Psoas muscle (tissue), 8 donors: ENCODE results near the gene MTHFD2L. TPM values are rescaled to one million over a fixed set of nuclear protein-coding genes. Genes with fewer than 3 reads are reported as not detected.
A peak's percentile ranks its signal among the peaks of the same experiment; 100 is the strongest.

Source experiments
- ATAC-seq, 4 donors: fragments of 200-7000 bp; cut with Tn5 transposase; one replicate each; pipeline ENCODE4 v1.9.1; 2020; ENCODE audit warnings: moderate library complexity in 3 of 4, mild to moderate bottlenecking in 2 of 4
- DNase-seq, 2 donors: peaks; one replicate each; pipeline ENCODE4 v3.0.0-alpha.2; 2020
- H3K27ac ChIP-seq: fragments of 200-600 bp; one replicate; pipeline ENCODE4 v1.8.0; 2022
- H3K27me3 ChIP-seq, 3 donors: fragments of 200-600 bp in 1 of 3; one replicate each; pipeline versions ENCODE4 v1.6.1 to v1.8.0; 2013 to 2022; ENCODE audit warnings: low read length in 2 of 3, mild to moderate bottlenecking in 2 of 3, moderate library complexity in 1 of 3; ENCODE audit not compliant: insufficient read depth in 3 of 3
- H3K36me3 ChIP-seq, 2 donors: fragments of 200-600 bp in 1 of 2; one replicate each; pipeline versions ENCODE4 v1.6.1 to v1.8.0; 2013 to 2022; ENCODE audit warnings: low read depth in 1 of 2, mild to moderate bottlenecking in 1 of 2, moderate library complexity in 1 of 2; ENCODE audit not compliant: insufficient read depth in 1 of 2
- H3K4me1 ChIP-seq: fragments of 200-600 bp; one replicate; pipeline ENCODE4 v1.8.0; 2022
- H3K4me3 ChIP-seq: fragments of 200-600 bp; one replicate; pipeline ENCODE4 v1.8.0; 2022; ENCODE audit warnings: mild to moderate bottlenecking
- H3K9me3 ChIP-seq: fragments of 200-600 bp; one replicate; pipeline ENCODE4 v1.8.0; 2022
- WGBS, 3 donors: extraction: QIAGEN DNeasy Blood & Tissue Kit; methylation state at CpG; one replicate each; pipeline versions ENCODE4 v1.1.6 to v1.1.7; 2013; 5-methylcytosine and 5-hydroxymethylcytosine counted together
- intact Hi-C, 2 donors: fragments of 100-400 bp; cut with DNase I; formaldehyde crosslinking; loops; one replicate each; pipeline versions ENCODE4 v1.11.0 to v1.14.2; 2022
- polyA plus RNA-seq, 3 donors: library from polyadenylated mRNA; stranded (reverse); fragments of 200-250 nt; gene quantifications; one replicate each; pipeline ENCODE4 v1.2.3, GENCODE V29; 2013
- total RNA-seq, 4 donors: library from RNA; stranded (reverse); fragmentation: NEBNext Ultra II Directional in 2 of 4; extraction: Animal tissue kit (Norgen Biotek cat#: 25700) in 2 of 4; gene quantifications; one replicate each; pipeline versions ENCODE4 v1.2.1 to v1.2.4, GENCODE V29; 2021 to 2023
- TF ChIP-seq, protein P1 (sequence below): fragments of 200-600 bp; IDR thresholded peaks from one replicate; pipeline ENCODE4 v1.8.0; 2022; ENCODE audit warnings: antibody characterized with exemption
- donor health status: healthy with polysubstance abuse.
- donor health status: DM: no; HTN: no; CAD: no; lungs with moderate emphysema.
- donor health status: Bipolar disorder and iron deficiency.
- donor health status: healthy.
- donor health status: DM: yes; HTN: yes; CAD: no.
- donor health status: DM: no; HTN: no; CAD: no.
- donor health status: DM: no; HTN: no; CAD: no.
- donor health status: DM: yes; HTN: yes; CAD: no.

The MTHFD2L gene
- total and polyA plus RNA-seq, 7 donors: 4.3 to 11.6 (median 9.0) TPM

DNA sequence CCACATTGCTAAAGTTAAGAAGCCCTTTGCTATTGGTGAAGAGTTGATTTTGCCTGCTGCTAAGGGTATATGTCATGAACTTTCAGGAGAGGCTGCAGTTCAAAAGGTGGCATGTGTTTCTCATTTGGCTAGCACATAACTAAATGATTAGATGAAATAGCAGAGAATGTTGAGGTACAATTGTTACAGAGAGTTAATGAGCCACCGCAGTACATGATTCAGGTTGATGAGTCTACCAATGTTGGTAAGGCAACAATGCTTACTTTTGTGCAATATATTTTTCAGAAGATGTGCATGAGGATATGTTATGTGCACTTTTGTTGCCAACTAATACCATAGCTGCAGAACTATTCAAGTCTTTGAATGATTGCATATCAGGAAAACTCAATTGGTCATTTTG, 37.8 kb upstream of the MTHFD2L start:
- no peaks in the 10 kb centered on the region for H3K36me3 ChIP-seq
- no peak for DNase-seq
- TF ChIP-seq, protein P1, sequence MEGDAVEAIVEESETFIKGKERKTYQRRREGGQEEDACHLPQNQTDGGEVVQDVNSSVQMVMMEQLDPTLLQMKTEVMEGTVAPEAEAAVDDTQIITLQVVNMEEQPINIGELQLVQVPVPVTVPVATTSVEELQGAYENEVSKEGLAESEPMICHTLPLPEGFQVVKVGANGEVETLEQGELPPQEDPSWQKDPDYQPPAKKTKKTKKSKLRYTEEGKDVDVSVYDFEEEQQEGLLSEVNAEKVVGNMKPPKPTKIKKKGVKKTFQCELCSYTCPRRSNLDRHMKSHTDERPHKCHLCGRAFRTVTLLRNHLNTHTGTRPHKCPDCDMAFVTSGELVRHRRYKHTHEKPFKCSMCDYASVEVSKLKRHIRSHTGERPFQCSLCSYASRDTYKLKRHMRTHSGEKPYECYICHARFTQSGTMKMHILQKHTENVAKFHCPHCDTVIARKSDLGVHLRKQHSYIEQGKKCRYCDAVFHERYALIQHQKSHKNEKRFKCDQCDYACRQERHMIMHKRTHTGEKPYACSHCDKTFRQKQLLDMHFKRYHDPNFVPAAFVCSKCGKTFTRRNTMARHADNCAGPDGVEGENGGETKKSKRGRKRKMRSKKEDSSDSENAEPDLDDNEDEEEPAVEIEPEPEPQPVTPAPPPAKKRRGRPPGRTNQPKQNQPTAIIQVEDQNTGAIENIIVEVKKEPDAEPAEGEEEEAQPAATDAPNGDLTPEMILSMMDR: no peak
- no peak for ATAC-seq
- H3K9me3 ChIP-seq: no peaks in the 10 kb centered on the region
- no peak overlapping the region for H3K4me3 ChIP-seq
- no peaks in the 10 kb centered on the region for H3K27me3 ChIP-seq
- intact Hi-C loops: no loop called here
- H3K4me1 ChIP-seq: peaks cover 3% of the 10 kb centered on the region
- H3K27ac ChIP-seq: no peak overlapping the region
- 91 to 100% (median 97%) methylated on average over 1 of the region's 1 CpG for WGBS, 3 donors

DNA sequence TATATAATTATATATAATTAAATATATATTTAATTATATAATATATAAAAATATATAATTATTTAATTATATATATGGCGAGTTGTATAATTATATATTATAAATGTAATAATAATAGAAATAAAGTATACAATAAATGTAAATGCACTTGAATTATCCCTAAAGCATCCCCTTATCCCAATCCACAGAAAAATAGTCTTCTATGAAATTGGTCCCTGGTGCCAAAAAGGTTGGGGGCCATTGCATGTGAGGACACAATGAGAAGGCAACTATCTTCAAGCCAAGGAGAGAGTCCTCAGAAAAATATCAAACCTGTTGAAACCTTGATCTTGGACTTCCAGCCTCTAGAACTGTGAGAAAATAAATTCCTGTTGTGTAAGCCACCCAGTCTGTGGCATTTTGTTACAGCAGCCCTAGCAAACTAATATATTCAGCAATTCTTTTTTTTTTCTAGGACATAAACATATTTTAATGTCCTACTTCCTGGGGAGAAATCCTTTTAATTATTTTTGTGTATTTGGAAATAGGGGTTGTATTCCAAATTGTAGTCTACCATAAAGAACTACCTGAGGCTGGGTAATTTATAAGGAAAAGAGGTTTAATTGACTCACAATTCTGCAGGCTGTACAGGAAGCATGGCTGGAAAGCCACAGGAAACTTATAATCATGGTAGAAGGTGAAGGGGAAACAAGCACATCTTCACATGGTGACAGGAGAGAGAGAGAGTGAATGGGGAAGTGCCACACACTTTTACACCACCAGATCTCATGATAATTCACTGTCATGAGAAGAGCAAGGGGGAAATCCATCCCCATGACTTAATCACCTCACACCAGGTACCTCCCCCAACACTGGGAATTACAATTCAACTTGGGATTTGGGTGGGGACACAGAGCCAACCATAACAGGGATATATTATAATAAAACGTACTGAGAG, 36.0 kb upstream of the MTHFD2L start:
- intact Hi-C loops: no loop called here
- no peaks in the 10 kb centered on the region for H3K36me3 ChIP-seq
- 67 to 83% (median 77%) methylated on average over 2 of the region's 2 CpGs for WGBS, 3 donors
- no peaks in the 10 kb centered on the region for H3K9me3 ChIP-seq
- no peak for DNase-seq
- H3K4me1 ChIP-seq: no peaks in the 10 kb centered on the region
- TF ChIP-seq, protein P1: no peak
- ATAC-seq: no peak
- H3K27me3 ChIP-seq: no peaks in the 10 kb centered on the region
- no peak overlapping the region for H3K27ac ChIP-seq
- H3K4me3 ChIP-seq: no peak overlapping the region

DNA sequence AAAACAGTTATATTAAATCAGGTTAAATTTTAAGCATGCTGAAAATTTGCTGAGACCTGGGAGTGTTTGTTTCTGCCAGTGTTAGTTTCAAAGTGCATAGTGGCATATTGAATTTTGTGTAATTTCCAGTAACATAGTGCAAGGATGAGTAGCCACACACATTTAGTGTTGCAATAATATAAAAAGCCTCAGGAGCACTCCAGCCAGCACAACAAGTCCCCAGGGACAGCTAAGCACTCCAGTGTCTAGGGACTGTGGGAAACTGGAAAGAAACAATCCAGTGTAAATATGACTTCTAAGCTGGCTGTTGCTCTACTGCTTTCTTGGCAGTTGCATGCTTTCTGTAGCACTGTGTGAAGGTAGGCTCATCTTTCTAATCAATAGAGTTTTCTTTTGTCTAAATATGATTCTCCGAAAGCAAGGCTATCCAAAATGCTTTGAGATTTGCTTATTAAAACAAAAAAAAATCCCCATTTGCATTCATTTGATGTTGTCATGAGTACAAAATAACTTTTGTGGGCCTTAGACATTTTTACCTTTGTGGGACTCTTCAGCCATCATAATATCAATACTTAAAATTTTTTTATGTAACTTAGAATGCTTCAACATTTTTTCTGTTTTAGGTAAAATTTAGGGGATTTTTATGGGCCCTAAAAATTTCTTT, 34.7 kb upstream of the MTHFD2L start:
- Histone ChIP-seq H3K27me3 (no peaks in the 10 kb centered on the region), H3K9me3 (no peaks in the 10 kb centered on the region), H3K4me1 (no peaks in the 10 kb centered on the region), H3K27ac (no peak overlapping the region), H3K4me3 (no peak overlapping the region), H3K36me3 (no peaks in the 10 kb centered on the region)
- intact Hi-C loops: no loop called here
- DNase-seq (no peak), ATAC-seq (peak in 3 of 4 donors; percentile 48 to 51 (median 48))
- TF ChIP-seq, protein P1: no peak
- 67 to 76% (median 72%) methylated on average over 1 of the region's 1 CpG for WGBS, 3 donors

DNA sequence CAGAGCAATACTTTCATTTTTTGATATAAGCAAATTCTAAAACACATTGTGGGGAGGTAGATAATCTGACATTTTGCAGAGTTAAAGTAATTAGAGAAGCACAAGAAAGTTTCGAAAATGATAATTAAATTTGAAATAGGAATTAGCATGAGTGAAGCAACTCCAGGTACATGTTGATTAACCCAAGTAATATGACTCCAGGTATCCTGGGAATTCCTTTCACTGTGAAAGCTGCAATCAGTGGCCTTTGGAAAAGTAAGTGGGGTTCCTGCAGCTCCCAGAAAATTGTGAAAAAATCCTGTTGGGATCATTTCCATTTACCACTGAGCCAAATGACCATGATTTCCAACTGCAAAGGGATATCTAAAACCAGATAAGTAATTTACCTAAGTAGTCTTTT, 32.9 kb upstream of the MTHFD2L start:
- H3K9me3 ChIP-seq: no peaks in the 10 kb centered on the region
- intact Hi-C loops: no loop called here
- no peaks in the 10 kb centered on the region for H3K36me3 ChIP-seq
- 73 to 93% (median 82%) methylated on average over 1 of the region's 1 CpG for WGBS, 3 donors
- ATAC-seq (no peak), DNase-seq (no peak)
- TF ChIP-seq, protein P1: no peak
- H3K27me3 ChIP-seq: no peaks in the 10 kb centered on the region
- H3K4me1 ChIP-seq: no peaks in the 10 kb centered on the region
- no peak overlapping the region for H3K27ac ChIP-seq
- H3K4me3 ChIP-seq: no peak overlapping the region
